Measurements from ENCODE around the gene BCO1.
"Not testable (repeated sequence)": the region's sequence is repeated elsewhere in the genome, so short reads cannot be mapped to it uniquely, and the experiment has no call there.

The BCO1 gene

GRCh38 chr16:81238296-81239011, at the start of gene BCO1:
Gene BCO1, plus strand, starts transcription at chr16:81238689. Its CDS starts 220 bp downstream, at chr16:81238909.
- DNase-seq: no peak

GRCh38 chr16:81189100-81189664, 49.3 kb upstream of the BCO1 start:
- DNase-seq: no peak

- no peak for DNase-seq
Observed at GRCh38 chr16:81190667-81191066, 47.8 kb upstream of the BCO1 start.

GRCh38 chr16:81195885-81196534, 42.5 kb upstream of the BCO1 start:
- DNase-seq: no peak

- DNase-seq: no peak
Observed at GRCh38 chr16:81198635-81199034, 39.9 kb upstream of the BCO1 start.

DNA sequence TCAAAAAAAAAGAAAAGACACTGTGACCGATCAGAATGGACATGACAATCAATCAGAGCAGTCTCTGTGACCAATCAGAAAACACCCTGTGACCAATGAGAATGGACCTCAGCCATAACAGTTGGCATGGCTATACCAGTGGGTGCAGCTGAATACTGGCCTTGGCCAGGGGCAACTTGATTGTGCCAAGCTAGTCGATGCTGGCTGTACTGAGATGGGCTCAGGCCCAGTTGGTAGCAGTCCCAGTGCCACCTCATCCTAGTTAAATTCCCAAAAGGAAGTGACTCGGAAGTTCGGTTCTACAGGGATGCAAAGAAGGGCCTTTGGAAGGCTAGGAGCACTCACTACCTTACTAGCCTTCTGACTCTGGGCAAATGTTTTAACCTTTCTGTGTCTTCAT, 37.2 kb upstream of the BCO1 start:
- DNase-seq: no peak

DNA sequence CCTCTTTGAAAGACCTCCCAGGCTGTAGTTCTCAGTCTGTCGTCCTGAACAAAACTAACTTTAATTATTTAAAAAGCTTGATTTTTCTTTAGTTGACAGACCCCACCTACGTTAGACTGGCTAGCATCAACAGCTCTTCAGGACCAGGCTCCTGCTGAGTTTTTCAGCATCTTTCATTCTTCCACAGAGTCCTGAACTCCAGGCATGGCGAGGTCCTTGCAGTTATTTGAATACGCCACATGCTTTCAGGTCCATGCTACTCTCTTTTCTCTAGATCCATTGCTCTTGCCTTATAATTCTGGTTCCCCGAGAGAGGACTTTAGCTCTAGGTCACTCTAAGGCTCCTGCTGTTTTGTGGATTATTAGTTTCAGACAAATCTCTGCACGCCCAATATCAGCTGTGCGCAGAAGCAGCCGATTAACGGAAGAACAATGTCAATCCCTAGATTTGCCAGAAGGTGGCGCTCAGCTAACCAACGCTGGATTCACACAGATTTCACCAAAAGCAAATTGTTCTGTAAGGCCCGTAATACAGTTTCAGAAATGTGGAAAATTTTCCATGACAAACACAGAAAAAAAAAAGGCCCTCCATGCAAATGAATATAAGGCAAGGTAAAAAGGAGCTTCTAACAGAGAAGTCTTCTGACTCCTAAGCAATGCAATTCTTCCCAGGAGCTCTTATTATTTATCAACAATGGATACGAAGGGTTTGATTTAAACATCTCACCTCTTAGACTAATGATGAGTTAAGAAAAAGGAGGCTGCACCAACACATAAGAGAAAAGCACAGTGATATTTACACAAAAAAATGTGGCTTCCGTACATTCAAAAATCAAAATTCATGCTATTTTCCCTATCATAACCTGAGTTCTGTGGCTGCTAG, 33.5 kb upstream of the BCO1 start:
- DNase-seq: no peak

DNA sequence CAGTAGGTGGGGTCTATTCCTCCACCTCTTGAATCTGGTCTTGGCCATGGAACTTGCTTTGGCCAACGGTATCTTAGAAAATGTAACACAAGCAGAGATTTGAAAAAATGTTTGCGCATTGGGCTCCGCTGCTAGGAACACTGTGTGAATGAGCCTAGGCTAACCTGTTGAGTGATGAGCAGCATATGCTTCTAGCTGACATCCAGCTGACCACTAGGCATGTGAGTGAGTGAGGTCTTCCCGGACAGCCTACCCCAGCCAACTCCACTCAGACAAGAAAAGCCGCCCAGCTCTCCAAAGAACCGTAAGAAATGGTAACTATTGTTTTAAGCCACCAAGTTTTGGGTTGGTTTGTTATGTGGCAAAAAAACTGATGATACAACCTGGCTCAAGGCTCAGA, 31.4 kb upstream of the BCO1 start:
- no peak for DNase-seq

DNA sequence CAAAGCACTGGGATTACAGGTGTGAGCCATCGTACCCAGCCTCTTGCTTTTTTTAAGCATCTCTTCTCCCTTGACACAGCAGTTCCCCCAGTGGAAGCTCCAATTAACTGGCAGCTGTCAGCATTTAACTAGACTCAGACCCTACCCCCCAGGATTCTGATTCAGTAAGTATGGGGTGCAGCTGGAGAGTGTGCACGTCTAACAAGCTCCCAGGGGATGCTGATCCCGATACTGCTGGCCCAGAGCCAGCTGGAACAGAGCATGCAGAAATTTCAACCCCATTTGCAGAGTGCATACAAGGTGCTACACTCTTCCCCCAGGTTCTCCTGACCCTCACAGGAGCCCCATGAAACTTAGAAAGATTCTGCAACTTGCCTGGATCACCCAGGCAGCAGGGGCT, 27.7 kb upstream of the BCO1 start:
- no peak for DNase-seq

- no peak for DNase-seq
Observed at GRCh38 chr16:81212830-81213465, 25.5 kb upstream of the BCO1 start.

DNA sequence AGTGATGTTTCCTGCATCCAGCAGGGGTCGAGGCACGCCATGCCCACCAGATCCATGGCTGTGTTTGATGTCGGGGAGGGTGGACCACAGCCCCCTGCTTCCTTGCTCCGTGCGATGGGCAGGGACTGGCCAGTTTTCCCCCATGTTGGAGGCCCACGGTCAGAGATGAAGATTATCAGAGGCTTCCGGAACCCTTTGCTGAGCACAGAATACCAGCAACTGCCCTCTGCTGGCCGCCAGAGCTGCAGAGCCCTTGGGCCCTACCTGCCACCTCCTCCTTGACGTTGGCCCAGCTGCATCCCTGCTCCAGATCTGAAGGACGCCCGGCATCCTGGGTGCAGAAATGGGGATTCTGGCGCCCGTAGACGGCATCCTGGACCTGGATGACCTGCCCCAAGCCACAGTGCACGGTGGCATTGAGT, 23.7 kb upstream of the BCO1 start:
- DNase-seq: no peak

GRCh38 chr16:81216114-81216513, 22.4 kb upstream of the BCO1 start:
- DNase-seq: no peak

DNA sequence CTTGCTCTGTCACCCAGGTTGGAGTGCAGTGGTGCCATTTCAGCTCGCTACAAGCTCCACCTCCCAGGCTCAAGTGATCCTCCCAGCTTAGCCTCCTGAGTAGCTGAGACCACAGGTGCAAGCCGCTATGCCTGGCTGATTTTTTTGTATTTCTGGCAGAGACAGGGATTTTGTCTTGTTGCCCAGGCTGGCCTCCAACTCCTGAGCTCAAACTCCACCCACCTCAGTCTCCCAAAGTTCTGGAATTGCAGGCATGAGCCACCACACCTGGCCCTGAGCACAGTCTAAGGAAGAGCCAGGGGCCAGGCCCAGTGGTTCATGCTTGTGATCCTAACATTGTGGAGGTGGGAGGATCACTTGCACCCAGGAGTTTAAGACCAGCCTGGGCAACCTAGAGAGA, 21.8 kb upstream of the BCO1 start:
- no peak for DNase-seq

DNA sequence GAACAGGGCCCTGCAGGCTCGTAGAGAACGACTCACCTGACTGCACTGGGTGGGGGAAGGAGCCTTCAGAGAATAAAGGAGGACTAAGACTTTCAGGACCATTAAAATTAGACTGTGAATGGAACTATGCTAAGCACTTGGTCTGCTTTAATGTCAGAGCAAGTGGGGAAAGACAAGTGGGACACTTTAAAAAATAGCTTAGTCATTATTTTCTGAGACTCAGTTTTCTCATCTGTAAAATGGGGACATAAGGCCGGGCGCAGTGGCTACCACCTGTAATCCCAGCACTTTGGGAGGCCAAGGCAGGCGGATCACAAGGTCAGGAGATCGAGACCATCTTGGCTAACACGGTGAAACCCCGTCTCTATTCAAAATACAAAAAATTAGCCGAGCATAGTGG, 19.3 kb upstream of the BCO1 start:
- DNase-seq: no peak

- no peak for DNase-seq
Observed at GRCh38 chr16:81220349-81220748, 18.1 kb upstream of the BCO1 start.

- no peak for DNase-seq
Observed at GRCh38 chr16:81221731-81222130, 16.8 kb upstream of the BCO1 start.

GRCh38 chr16:81224824-81225223, 13.7 kb upstream of the BCO1 start:
- DNase-seq: no peak

GRCh38 chr16:81225697-81226096, 12.8 kb upstream of the BCO1 start:
- not testable (repeated sequence) for DNase-seq

GRCh38 chr16:81227785-81228184, 10.7 kb upstream of the BCO1 start:
- DNase-seq: no peak

- no peak for DNase-seq
Observed at GRCh38 chr16:81229811-81230210, 8.7 kb upstream of the BCO1 start.

DNA sequence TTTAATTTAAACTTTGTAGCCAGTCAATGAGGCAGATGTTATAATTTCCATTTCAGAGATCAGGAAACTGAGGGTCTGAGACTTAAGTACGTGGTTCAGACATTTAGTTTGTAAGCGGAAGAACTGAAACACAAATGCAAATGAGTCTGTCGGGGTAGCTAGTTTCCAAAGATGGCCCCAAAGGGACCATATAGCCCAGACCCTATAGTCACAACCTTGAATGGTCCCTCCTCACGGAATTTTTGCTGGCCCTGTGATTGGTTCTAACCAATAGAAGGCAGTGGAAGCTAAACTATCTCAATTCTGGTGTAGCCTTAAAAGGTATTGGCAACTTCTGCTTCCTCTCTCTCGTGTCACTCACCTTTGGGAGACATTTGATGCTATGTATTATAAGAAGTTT, 7.5 kb upstream of the BCO1 start:
- no peak for DNase-seq

DNA sequence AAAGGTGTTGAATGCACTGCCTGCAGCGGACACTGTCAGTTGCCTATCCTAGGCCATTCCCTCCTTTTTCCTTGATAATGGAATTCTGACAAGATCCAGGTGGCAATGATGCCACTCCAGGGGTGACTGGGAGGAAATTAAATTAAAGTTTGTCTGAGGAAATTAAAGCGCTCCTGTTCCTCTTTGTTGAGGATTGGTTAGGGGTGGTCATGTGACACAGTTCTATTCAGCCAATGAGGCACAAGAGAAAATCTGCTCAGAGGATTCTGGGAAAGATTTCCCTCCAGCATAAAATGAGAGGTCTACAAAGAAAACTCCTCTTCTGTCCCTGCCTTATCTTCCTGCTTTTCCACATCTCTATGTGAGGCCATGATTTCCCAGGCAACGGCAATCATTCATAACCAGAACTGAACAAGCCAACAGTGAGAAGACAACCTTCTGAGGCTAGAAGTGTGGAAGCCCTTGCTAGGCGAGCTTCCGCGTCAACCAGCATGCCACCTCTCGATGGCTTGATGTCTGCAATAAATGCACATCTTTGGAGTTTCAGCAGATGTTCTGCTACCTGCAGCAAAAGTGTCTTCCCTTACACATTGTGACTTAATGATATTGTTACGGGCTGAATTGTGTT, 5.6 kb upstream of the BCO1 start:
- no peak for DNase-seq

Data from cerebellar nuclear complex (tissue), 1 donor.